Epithelial cell of proximal tubule (primary cell): ENCODE data around the gene ONECUT3. TPM values are rescaled to one million over a fixed set of nuclear protein-coding genes. Genes with fewer than 3 reads are reported as not detected.

Experiments used
- DNase-seq: peaks from one replicate; pipeline ENCODE4 v3.0.0-alpha.2; 2011; ENCODE audit warnings: low read depth
- H3K4me3 ChIP-seq: 2 replicates; pipeline ENCODE4 v1.5.1; 2011; ENCODE audit warnings: low read depth, mild to moderate bottlenecking, low read length
- total RNA-seq: library from RNA; depleted of rRNA; stranded (reverse); fragments of >200 nt; gene quantifications from 2 replicates; pipeline ENCODE4 v1.2.3, GENCODE V29; 2015
- TF ChIP-seq, protein P1 (sequence below): conservative IDR thresholded peaks from 2 replicates; pipeline ENCODE4 v1.5.1; 2012; ENCODE audit warnings: low read depth, mild to moderate bottlenecking, low read length

Gene ONECUT3
- total RNA-seq, 1 donor from 2014 or later = not detected

DNA sequence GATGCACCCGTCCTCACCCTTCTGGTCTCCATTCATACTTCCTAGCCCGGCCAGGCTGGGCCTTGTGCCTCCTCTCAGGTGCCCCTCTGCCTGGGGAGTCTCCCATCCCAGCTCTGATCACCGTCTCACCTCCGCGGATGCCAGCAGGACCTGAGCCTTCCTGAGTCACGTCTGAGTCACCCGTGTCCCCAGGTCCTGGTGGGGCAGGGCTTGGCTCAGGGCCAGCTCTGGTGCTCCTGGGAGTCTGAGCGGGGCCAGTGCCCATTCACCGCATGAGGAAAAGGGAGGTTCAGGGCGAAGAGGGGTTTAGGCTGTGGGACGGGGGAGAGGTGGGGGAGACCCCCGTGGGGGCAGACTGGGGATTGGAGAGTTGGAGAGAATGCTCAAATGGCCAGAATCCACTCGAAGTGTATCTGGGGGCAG is 58.2 kb downstream of the ONECUT3 start:
- DNase-seq = no peak
- peak overlapping the region; percentile 75 for H3K4me3 ChIP-seq
- TF ChIP-seq, protein P1, sequence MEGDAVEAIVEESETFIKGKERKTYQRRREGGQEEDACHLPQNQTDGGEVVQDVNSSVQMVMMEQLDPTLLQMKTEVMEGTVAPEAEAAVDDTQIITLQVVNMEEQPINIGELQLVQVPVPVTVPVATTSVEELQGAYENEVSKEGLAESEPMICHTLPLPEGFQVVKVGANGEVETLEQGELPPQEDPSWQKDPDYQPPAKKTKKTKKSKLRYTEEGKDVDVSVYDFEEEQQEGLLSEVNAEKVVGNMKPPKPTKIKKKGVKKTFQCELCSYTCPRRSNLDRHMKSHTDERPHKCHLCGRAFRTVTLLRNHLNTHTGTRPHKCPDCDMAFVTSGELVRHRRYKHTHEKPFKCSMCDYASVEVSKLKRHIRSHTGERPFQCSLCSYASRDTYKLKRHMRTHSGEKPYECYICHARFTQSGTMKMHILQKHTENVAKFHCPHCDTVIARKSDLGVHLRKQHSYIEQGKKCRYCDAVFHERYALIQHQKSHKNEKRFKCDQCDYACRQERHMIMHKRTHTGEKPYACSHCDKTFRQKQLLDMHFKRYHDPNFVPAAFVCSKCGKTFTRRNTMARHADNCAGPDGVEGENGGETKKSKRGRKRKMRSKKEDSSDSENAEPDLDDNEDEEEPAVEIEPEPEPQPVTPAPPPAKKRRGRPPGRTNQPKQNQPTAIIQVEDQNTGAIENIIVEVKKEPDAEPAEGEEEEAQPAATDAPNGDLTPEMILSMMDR = no peak

DNA sequence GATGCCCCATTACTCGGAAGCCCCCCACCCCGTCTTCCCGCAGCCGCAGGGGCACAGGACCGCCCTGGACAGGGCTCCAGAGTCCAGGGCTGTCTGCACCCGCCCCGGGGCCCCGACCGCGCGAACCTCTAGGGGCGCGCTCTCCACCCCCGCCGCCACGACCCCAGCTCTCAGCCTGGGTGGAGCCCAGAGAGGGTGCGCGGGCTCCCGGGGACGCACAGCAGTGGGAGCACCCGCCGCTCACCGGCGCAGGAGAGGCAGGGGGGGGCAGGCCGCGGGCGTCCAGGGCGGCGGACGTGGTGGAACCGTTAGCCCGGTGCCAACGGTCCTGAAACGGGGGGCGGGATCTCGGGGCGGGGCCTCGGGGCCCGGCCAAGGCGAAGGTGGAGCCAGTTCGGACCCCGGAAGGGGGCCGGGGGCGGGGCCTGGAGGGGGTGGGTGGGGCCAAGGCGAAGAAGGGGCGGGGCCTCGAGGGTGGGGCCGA is 58.7 kb downstream of the ONECUT3 start, which contains the start of gene ATP8B3:
ATP8B3 (minus strand) TSS at position 335 of the 484 bp plus-strand sequence. CDS start 540 bp downstream, outside the sequence.
- H3K4me3 ChIP-seq = peak within 1 kb of the TSS; percentile 75
- TF ChIP-seq, protein P1 = peak; percentile 30
- no peak for DNase-seq

DNA sequence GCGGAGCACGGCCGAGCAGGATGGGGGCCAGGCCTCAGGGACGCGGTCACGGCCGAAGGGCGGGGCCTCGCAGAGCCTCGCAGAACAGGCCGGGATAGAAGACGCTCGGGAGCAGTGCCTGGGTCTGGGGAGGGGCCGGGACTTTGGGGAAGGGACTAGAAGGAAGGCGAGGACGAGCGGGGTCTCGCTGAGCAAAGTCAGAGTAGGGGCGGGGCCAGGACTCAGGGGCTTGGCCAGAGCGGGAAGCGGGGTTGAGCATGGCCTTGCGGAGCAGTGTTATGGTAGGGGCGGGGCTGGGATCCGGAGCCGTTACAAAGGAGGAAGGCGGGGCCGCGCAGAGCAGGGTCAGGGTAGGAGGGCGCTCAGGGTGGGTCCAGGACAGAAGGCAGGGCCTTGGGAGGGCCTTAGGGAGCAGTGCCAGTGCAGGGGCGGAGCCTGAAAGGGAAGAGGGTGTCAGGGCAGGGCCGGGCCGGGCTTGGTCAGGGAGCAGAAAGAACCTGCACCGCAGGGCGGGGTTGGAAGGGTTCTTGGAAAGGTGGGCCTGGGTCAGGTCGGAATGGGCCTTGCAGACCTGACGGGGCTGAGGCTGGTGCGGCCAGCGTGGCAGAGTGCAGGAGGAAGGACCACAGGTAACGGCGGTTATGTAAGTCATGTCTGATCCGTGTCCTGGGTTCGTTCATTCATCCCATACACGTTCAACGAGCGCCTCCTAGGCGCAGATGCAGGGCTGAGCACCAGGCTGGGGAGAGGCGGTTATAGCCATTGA is 59.3 kb downstream of the ONECUT3 start:
- peak; percentile 78 for DNase-seq
- H3K4me3 ChIP-seq = peak overlapping the region; percentile 75
- TF ChIP-seq, protein P1 = peak; percentile 72

DNA sequence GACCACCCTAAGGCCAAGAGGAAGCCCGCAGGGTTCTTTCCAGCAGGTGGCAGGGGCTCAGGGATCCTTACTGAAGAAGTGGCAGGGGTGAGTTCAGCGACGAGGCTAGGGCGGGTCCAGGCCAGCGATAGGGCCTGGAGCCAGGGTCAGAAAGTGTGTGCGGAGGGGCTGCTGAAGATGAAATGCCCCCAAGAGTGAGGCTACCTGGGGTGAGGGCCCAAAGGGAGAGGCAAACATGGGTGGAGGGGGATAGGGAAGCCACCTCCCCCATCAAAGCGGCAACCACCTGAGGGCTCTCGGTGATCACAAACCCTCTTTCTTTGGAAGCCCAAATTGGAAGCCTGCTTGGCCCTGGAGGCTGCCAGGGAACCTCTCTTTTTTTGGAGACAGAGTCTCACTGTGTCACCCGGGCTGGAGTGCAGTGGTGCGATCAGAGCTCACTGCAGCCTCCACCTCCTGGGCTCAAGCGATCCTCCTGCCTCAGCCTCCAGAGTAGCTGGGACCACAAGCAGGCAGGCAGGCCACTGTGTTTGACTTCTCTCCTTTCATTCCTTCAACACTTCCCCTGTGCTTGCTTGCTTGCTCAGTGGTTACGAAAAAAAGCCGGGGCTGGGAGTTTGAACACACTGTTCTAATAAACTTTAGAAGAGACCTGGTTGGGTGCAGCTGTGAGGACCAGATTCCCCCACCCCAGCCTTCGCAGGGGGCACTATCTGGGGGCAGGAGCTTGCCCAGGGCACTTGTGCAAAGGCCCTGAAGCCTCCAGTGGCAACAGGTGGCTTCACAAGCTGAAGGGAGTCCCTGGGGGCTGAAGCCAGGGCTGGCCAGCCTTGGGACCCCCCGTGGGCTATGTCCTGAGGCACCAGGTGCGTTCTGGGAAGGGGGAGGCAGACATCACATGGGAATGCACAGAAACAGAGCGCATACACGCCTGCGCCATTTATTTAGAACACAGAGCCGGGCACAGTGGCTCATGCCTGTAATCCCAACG is 60.2 kb downstream of the ONECUT3 start:
- DNase-seq = no peak
- peak overlapping the region; percentile 75 for H3K4me3 ChIP-seq
- TF ChIP-seq, protein P1 = no peak

DNA sequence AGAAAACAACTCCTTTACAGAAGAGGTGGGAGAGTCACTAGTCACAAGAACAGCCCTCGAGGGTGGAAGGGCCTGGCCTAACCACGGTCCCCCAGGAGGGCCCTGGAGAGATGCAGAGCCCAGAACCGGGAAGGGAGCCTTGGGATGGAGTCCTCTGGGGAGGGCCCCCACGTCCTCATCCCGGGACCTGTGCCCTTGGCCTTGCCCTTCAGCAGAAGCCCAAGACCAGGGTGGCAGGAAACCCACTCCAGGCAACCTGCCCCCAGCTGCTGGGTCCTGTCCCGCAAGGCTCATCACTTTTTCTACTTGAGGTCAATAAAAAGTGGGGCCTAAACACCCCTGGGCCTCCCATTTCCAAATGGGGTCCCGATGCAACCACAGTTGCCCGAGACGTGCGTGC is 61.1 kb downstream of the ONECUT3 start:
- no peak for DNase-seq
- no peak overlapping the region for H3K4me3 ChIP-seq
- TF ChIP-seq, protein P1 = no peak

DNA sequence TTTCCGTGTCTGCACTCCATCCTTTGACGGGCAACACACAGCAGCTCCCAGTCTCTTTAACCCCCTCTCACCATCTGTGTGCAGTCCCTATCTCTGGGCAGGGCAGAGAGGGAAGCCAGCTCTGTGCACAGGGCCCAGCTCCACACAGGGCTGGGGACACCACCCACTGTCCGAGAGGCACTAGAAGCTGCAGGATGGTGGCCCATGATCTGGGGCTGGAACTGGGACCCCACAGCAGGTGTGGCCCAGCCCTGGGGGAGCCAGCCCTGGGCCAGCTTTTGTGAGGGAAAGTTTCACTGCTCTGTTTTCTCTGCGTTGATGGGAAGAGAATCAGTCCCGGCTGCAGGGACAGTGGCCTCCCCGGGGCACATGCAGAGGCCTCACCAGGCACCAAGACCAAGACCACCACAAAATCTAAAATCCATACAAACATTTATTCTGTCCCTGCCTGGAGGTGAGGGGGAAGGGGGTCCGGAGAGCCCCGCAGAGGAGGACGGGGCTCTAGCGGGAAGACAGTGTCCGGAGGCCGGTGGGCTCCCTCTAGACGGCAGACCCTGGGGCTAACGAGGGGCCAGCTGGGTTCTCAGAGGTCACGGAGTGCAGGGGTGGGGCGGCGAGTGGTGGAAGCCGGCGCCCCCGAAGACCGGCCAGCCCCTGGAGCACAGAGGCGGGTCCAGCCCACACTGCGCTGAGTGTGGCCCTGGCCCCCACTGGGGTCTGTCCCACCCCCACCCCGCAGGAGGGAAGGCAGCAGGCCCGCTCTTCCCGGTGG is 61.7 kb downstream of the ONECUT3 start:
- TF ChIP-seq, protein P1 = no peak
- no peak for DNase-seq
- no peak overlapping the region for H3K4me3 ChIP-seq
